Measurements from ENCODE around the gene COMMD3.
"Not testable (repeated sequence)": the region's sequence is repeated elsewhere in the genome, so short reads cannot be mapped to it uniquely, and the experiment has no call there.

The COMMD3 gene

DNA sequence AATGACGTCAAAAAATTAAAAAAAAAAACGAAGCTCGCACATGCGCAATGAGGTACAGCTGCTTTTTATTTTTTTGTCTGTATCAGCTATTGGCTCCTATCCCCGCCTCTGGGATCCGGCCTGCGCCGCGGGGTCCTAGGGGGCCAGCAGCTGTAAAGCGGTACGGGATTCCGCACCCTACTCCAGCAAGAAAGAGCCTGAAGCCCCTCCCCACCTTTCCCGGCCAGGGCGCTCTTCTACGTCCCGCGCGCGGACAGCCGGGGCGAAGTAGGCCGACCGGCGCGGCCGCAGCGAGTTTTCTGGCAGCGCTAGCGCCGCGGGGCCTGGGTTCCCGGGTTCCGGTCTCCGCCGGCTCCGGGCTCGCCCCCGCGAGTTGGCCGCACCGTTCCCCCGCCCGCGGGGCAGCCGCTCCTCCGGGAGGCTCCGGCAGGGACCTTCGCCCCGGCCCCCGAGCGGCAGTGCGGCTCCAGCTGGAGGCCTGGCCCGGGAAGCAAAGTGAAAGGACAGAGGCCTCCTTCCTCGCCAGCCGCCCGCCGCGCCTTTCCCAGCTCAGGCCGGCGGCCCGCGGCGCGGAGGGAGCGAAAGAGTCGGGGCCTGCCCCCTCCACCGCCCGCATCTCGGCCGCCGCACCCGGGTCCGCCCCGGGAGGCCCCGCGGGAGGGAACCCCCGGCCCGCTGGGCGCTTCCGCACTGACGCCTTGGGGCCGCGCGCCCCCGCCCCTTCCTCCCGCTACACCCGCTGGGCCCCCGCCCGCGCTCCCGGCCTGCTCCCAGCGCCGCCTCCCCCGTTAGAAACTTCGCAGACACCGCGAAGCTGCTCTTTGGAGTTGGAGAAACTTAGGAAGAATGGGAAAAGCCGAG lies 24.4 kb downstream of the COMMD3 start:
- peak; percentile 69 for DNase-seq

DNA sequence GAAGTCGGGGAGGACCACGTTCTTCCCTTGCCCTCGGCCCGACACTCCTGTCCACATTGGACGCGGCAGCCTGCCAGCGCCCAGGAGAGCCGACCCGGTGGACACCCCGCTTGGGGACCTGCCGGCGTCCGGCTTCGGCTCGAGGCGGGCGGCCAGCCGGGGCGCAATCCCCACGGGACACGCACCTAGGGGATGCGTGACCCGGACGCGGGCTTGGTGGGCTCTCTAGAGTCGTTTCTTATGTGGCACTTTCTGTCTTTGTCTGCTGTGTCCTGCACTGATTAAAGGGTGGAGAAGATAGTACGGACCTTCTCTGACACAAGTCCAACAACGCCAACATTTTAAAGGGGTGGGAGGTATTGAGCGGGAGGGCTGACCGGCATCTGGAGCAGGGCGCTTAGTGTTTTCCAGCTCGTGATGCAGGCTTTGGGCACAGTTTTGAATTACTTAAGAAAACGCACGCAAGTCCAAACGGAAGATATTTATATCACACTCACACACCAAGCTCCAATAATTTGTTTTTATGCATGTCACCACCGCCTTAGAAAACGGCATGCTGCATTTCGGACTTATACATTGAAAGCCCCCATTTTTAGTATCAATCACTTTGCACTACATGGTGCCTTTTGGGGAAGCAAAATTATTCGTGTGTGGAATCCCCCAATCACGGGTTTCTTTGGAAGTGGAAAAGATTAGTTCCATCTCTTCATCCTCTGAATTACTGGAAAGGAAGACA lies 25.2 kb downstream of the COMMD3 start:
- no peak for DNase-seq

DNA sequence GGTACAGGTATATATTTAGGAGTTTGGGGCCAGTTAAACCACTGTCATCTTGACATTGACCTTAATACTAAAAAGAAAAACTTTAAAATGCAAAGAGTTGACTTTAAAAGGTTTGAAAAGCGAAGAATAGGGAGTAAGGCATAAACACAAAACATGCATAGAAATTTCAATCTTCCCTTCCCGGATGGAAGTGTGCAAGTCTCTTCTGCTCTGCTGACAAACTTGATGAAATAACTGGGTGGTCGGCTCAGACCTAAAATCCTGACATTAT lies 25.7 kb downstream of the COMMD3 start:
- DNase-seq: no peak

DNA sequence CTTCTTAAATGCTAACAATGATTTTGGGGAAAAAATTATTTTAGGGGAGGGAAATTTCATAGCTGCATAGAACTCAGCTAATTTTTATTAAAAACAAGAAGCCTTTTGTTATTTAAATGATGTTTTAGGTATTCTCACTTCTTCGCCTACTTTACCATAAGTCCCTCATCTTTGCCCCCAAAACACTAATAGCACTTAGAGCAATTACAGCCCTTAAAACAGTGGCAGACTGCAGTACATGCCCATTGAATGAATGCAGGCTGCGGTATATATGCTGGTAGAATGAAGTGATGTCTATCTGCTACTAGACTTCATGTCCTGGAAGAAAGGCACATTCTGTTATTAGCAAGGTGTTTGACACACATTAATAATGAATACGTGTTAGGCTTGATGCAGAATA lies 26.2 kb downstream of the COMMD3 start:
- no peak for DNase-seq

DNA sequence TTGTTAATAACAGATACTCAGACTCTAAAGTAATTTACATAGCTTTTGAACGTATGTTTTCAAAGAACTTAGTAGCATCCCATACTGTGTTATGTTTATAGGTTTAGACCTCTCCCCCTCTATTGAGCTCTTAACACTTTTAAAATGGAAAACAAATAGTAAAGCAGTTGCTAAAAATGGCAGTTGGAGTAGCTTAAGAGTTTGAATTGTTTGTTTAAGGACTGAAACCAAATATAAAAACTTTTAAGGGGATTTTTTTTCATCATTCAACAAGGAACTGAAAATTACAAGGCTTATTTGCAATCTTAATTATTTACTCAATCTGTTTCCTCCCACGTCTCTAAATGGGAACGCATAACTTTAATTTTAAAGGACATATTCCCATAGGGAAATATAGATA lies 27.5 kb downstream of the COMMD3 start:
- DNase-seq: no peak

DNA sequence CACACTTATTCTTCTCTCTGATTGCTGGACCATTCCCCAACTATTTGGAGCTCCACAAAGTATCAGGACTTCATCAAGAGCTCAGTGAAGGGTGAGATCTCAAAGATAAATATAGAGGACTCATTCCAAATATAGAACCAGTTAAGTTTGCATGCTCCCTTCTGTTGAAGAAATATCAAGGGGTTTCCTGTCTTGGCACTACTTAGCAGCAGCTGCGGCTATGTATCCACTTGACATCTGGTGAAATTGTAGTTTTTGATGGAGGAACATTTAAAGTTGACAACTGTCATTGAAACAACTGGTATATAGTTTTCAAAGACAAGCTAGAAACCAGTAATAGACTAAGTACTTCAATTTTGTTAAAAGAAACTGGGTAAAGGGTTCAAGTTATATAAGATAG lies 28.1 kb downstream of the COMMD3 start:
- no peak for DNase-seq

DNA sequence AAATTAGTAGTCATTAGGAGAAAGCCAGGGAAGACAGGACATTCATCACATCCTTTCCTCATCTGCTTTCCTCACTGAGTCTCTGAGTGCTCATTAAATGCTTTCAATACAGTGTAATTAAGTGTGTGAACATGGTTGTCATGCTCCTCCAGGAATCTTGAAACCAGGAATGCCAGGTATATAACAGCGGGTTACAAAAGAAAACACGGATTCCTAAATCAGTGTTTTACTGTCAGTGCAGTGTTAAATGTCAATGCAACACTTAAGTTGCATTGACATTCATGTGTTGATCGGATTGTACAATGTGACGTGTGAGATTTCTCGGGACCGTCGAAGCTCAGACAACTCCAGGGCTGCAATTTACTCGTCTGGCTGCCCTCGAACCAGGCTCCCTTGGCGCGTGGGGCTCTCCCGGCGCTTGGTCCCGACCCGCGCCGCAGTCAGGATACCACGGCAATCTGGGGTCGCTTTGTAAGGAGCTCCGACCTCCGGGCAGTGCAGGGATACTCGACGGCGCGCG lies 28.7 kb downstream of the COMMD3 start:
- DNase-seq: no peak

DNA sequence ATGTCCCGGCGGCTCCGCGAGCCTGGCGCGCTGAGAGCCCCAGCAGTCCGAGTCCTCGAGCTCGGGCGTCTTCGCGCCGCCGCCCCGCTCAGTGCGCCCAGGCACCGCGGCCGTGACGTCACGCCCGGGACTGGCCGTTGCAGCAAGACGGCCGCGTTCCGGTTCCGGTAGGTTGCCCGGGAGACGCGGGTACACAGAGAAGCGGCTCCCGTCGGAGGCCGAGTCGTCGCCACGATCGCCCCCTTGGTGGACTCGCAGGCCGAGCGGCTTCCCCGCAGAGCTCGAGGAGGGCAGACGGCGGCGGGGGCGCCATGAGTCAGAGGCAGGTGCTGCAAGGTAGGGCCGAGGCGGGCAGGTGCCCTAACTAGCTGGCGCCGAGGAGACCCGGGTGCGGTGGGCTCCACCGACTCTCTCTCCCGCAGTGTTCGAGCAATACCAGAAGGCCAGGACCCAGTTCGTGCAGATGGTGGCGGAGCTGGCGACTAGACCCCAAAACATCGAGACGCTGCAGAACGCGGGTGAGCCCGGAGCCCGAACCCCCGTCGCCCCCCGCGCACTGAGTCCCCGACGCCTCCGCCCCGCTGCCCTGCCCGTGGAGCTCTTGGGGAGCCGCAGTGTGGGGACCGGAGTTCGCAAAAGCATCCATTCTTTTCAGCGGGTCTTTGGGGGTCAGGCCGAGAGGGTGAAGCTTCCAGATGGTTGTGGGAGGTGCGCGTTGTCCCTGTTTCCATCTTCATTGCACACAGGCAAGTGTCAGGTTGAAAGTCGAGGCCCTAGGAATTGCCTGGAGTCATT lies 29.3 kb downstream of the COMMD3 start, which contains the start of gene SPAG6:
SPAG6 (plus strand) TSS at position 196 of the 795 bp plus-strand sequence; CDS start at position 312, 116 bp downstream.
- peak; percentile 59 for DNase-seq

DNA sequence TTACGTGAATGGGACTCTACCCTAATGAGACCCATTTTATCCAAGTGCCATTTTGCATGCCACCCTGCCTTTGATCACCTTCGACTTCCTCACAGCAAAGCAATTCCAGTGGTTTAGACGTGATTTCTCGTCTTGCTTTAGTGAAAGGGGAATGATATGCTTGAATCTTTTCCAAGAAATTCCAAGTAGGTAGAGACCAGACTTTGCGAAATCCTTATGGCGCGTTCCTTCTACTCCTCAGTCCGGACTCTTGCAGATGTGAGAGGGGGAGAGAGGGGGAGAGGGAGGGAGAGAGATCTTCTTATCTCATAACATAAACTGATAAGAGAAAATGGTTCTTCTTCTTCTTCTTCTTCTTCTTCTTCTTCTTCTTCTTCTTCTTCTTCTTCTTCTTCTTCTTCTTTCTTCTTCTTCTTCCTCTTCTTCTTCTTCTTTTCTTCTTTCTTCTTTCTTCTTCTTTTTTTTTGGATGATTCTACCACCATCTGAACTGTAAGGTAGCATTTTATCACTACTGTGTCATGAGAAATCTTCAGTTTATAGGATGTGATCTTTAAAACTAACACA lies 30.0 kb downstream of the COMMD3 start:
- DNase-seq: no peak

DNA sequence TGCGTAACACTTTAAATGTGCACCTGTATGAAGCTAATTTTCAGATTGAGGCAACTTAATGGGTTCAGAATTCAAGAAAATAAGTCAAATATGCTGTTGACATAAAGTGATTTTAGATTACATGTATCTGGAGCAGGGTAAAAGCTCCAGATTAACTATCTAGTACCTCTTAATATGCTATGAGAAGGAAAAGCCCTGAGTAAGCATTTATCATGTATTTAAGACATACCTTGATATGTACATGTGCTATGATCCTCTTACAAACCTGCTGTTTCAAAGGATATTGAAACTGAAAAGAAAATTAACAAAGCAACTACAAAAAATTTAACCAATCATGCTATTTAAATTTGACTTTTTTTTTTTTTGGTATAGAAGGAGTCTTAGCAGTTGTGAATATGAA lies 33.6 kb downstream of the COMMD3 start:
- no peak for DNase-seq

DNA sequence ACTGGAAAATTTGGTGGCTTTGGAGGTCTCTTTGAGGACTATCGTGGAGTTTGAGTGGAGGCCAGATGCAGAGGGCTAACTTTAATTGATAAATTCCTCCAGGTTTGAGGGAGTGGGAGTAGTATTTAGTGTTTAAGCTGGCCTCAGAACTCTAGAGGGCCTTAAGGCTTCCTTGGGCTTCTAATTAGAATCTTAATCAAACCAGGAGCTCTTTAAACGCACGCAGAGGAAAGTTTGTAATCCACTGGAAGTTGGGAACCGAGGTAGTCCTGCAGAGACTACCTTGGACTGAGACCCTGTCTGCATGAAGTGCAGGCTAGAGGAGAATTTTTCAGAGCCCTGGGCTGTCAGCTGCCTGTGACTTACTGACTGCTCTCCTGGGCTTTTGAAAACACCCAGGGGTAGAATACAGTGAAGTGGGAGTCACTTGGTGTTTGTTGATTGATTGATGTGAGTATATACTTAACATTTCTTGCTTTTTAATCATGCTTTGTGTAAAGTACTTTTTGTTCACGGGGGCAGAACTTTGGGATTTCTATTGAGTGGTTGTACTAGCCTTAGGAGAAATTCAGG lies 35.0 kb downstream of the COMMD3 start:
- no peak for DNase-seq

DNA sequence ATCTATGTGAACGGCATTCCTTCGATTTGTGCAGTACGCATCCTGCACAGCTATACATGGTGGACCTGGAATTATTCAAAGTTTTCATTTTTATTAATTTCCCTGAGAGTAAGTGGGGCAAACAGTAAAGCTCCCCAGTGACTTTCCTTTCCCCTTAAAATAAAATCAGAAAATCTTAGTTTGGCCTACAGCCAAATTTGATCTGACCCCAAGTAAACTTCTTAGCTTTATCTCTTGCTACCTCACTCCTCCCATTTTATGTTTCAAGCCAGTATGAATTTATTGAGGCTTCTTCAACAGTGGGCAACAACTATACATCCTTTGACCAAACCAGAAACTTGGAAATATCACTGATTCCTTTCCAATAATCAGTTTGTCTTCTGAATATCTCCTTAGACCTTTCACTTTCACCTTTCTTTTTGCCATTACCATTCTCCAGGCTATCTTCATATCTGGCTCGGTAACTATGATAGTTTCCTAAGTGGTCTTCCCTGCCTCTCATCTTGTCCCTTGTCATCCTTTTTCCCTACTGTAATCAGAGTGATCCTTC lies 40.2 kb downstream of the COMMD3 start:
- no peak for DNase-seq

DNA sequence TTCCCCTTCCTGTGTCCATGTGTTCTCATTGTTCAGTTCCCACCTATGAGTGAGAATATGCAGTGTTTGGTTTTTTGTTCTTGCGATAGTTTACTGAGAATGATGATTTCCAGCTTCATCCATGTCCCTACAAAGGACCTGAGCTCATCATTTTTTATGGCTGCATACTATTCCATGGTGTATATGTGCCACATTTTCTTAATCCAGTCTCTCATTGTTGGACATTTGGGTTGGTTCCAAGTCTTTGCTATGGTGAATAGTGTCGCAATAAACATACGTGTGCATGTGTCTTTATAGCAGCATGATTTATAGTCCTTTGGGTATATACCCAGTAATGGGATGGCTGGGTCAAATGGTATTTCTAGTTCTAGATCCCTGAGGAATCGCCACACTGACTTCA lies 41.6 kb downstream of the COMMD3 start:
- DNase-seq: not testable (repeated sequence)

DNA sequence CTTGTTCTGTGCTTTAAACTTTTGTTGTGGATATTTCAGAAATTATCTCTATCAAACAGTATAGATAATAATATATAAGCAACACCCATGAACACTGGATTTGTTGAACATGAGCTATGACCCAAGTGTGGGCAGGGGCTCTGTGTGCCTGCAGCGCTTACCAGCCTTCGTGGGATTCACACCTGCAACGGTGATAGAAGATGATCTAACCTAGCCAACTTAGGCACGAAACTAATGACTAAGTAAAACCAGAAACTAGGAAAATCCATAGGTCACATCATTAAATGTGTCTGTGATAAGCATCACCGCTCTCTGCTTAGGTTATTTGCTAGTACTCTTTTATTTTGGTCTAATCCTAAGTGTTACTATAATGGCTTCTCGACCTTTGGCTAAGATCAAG lies 47.1 kb downstream of the COMMD3 start:
- no peak for DNase-seq

DNA sequence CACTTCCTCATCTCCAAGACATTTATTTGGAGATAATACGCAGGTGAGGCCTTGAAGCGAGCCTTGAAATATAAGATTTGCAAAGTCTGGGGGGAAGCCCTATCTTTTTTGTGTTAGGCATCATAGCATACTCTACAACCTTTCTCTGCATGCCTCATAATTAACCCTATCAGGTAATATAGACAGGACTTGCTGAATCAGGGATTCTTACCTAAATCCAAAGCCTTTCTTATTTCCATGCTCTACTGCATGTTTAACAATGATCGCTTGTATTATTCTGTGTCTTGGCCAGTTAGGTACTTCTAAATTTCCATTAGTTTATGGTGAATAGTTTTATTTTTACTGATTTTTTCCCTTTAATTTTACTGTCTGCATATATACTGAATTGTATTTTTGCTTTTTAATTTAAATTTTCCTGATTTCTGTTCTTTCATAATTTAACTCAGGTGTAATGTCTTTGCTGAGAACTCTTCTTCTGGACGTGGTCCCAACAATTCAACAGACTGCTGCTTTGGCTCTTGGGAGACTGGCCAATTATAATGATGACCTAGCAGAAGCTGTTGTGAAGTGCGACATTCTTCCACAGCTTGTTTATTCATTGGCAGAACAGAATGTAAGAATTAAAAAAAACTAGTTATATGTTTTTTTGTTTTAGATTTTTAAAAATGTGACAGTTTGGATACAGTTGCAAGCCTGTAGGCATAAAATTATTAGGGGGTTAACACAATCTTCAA lies 48.4 kb downstream of the COMMD3 start:
- DNase-seq: no peak

DNA sequence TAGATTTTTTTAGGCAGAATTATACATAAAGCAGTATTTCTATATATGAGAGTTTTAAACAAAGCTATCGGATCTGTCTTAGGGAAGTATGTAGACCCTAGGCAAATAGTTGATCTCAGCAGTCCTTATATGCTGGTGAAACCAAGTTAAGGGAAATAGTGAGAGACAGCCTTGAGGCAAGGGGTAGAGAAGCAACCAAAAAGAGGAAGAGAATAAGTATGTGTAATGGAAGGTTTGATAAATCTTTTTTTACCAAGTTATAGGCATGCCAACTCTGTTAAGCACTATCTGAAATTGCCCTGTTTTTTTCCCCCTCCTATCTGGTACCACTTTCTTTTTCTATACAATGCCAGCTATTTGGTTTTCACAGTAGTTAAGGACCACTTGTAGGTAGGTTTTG lies 49.0 kb downstream of the COMMD3 start:
- DNase-seq: no peak

DNA sequence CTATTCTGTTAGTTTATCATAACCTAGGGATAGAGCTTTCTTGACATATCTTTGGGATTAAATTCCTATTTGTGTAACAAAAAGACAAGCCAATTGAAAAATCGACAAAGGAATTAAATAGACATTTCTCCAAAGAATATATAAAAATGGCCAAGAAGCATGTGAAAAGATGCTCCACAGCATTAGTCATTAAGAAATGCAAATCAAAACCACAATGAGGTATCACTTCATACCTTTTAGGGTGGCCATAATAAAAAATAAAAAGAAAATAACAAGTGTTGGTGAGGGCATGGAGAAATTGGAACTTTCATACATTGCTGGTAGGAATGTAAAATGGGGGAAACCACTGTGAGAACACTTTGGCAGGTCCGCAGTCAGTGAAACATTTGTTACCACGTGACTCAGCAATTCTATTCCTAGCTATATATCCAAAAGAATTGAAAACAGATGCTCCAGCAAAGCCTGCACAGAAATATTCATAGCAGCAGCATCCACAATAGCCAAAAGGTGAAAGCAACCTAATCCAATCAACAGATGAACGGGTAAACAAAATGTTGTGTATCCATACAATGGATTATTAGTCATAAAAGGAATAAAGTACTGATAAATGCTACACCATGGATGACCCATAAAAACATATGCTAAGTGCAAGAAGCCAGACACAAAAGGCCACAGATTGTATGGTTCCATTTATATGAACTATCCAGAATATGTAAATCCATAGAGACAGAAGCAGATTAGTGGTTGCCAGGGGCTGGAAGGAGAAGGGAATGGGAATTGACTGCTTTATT lies 49.7 kb downstream of the COMMD3 start:
- DNase-seq: no peak

DNA sequence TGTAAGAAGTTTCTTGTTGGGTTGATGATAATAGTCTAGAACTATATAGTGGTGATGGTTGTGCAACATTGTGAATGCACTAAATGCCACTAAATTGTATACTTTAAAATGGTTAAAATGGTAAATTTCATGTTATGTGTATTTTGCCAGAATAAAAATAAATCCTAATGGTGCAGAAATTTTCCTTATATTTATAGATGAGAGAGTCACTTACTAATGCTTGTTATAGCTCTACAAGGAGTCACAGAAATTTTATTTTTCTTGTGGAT lies 50.2 kb downstream of the COMMD3 start:
- DNase-seq: no peak

DNA sequence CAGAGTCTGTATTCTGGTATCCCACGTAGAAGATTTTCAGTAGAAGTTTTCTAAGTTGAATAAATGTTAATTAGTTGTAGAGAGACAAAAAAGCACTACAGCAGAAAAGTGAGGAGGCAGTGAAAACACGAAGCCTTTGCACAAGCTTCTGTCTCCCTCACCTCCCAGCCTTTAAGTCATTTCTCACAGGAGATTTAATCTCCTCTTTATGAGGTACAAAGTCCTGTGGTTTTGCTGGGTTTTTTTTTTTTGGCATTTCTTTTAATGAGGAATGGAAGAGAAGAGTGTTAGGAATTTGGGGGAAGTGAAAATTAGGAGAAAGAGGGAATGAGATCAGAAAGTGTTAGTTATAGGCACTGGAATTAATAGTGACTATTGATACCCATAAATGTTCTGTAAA lies 50.6 kb downstream of the COMMD3 start:
- DNase-seq: no peak

DNA sequence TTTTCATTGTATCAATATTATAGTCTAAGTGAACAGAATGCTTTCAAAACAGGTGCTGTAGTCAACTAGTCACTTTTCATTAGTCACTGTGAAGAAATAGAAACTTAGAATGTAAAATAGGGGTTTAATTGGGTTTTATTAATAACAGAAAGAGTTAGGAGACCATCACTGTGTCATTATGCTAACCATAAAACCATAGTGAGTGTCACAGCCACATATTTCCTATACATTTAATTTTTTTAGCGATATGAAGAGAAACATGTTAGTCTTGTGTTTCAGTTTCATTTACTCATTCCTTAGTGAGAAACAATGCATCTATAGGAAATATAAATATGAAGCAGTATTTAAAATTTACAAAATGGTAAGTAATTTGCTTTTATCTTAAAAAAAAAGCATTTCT lies 51.3 kb downstream of the COMMD3 start:
- no peak for DNase-seq

DNA sequence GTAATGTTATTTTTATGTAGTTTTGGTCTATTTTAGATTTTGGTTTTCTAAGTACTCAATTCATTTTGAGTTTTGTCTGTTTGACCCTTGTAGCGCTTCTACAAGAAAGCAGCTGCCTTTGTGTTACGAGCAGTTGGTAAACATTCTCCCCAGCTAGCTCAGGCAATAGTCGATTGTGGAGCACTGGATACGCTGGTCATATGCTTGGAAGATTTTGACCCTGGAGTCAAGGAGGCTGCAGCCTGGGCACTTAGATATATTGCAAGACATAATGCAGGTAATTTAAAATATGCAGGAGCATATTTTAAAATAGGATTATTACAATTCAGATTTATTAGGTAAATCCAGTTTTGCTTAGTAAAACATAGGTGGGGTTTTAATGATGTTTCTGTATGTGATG lies 52.2 kb downstream of the COMMD3 start:
- no peak for DNase-seq
